ENCODE data around the gene TSPY4.
"Not testable (repeated sequence)": the region's sequence is repeated elsewhere in the genome, so short reads cannot be mapped to it uniquely, and the experiment has no call there.

Gene TSPY4

GRCh38 chrY:9337164-9337563 is at the start of gene TSPY4:
Gene TSPY4 (plus strand): TSS chrY:9337464. CDS start chrY:9337510, 46 bp downstream.
- not testable (repeated sequence) for DNase-seq

GRCh38 chrY:9320996-9321395 is 16.3 kb upstream of the TSPY4 start:
- DNase-seq: no peak

DNA sequence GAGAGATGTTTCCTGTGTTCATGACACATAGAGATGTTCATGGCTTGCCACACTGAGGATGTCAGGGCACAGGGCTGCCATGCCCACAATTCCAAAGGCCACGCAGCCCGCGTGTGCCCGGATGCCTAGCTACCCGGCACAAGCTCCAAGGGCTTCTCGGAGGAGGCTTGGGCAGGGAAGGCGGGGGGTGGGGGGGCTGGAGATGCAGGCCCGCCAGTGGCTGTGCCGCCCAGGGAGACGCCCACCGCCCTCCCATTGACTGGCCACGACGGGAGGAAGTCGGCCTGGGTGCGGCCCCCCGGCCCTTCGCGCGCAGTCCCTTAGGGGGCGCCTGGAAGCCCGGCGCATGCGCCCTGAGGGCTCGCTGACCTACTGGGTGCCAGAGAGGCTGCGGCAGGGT is 20.2 kb downstream of the TSPY4 start, which contains the start of gene TSPY8:
TSPY8 (plus strand) TSS at position 301 of the 400 bp plus-strand sequence; CDS start at position 347, 46 bp downstream.
- DNase-seq: not testable (repeated sequence)
